ENCODE data around the gene SHB.
A peak's percentile ranks its signal among the peaks of the same experiment; 100 is the strongest.

- TF ChIP-seq POLR2A (IDR thresholded peaks at IDR 0.05) (no peak), POLR2AphosphoS5 (IDR thresholded peaks at IDR 0.05) (peak in 2 of 3 donors; percentile 15 to 70)
Observed at GRCh38 chr9:37908698-37909186, 160.3 kb downstream of the SHB start.
